ENCODE results near the gene ERBB4. TPM values are rescaled to one million over a fixed set of nuclear protein-coding genes. Genes with fewer than 3 reads are reported as not detected.
"Not testable (repeated sequence)": the region's sequence is repeated elsewhere in the genome, so short reads cannot be mapped to it uniquely, and the experiment has no call there.

ERBB4 gene
- total RNA-seq, 1 donor from 2014 or later, result 17.8 TPM

DNA sequence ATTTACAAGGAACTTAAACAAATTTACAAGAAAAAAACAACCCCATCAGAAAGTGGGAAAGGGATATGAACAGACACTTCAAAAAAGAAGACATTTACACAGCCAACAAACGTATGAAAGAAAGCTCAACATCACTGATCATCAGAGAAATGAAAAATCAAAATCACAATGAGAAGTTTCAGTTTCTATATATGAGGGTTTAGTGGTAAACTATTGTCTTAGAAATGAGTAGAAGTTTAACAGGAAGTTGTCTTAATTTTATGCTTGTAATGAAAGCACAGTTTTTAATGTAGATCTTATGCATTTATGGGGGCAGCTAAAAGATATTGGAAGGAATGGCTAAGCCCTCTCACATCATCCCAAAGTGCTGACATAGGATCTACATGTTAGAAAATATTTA lies 325.4 kb downstream of the ERBB4 start:
- no peak for DNase-seq

DNA sequence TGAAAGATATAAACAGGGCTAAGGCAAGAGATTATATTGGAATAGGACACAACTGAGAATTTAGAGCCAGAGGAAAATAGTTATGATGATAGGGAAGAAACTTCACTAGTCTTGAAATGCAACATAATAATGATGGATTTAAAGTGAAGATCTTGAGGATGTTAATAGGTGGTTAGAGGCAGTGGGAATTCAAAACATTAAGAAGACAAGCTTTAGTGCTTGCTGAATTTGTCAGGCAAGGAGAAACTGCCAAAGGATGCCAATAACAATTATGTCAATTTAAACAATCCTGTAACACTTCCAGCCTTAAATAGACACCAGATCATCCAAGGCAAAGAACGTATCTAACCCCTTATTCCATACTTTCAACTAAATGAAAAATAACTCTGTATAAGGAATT lies 330.1 kb downstream of the ERBB4 start:
- DNase-seq, result no peak

DNA sequence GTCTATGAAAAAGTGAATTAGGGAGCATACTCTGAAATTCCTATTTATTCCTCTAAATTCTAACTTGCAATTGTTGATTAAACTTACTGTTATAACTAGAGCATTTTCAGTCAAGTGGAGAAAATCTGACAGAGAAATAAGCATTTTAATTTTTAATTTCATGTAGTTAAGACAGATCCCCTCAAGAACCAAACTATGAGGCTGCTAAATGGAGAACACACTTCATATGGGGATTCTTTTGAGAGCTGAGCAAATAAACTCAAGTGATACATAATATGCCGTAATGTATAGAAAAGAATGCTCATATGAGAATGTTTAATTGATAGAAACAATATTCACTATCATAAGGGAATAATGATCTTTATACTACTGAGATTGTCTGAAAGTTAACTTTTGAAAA lies 340.8 kb downstream of the ERBB4 start:
- no peak for DNase-seq

GRCh38 chr2:212195626-212196025 lies 343.0 kb downstream of the ERBB4 start:
- DNase-seq, result peak; percentile 20

DNA sequence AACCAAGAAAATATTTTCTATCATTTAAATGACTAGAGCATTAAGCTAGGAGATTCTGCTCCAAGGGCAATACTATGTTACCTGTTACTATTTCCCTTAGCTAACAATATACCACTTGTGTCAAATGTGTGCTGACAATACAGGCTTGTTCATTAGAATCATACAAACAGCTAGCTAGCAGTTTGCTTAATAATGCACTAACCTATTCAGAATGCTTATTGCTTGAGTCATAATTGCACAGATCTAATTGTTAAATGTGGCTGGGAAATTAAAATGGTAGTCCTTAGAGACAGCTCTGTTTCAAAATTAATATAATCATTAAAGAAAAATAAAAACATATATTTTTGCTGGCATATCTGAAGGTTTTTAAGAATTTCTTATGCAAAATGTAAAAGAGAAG lies 344.2 kb downstream of the ERBB4 start:
- no peak for DNase-seq

GRCh38 chr2:212193803-212194202 lies 344.8 kb downstream of the ERBB4 start:
- no peak for DNase-seq

DNA sequence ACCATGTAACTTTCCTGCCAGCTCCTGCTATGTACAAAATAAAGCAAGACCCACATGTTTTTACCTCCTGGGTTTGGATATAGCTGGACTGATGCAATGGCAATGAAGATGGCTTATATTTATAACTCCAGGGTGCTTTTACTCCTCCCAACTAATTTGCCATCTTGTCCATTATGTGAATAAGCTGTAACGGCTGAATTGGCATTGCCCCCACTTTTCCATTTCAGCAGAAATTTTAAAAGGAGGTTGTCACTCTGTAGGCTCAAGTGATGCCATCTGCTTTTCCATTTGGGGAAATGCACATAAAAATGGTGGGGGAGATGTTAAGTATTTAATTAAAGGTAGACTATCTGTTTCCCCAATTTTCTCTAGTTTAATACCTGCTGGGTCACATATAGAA lies 345.5 kb downstream of the ERBB4 start:
- DNase-seq, result no peak

GRCh38 chr2:212191438-212191837 lies 347.2 kb downstream of the ERBB4 start:
- not testable (repeated sequence) for DNase-seq

DNA sequence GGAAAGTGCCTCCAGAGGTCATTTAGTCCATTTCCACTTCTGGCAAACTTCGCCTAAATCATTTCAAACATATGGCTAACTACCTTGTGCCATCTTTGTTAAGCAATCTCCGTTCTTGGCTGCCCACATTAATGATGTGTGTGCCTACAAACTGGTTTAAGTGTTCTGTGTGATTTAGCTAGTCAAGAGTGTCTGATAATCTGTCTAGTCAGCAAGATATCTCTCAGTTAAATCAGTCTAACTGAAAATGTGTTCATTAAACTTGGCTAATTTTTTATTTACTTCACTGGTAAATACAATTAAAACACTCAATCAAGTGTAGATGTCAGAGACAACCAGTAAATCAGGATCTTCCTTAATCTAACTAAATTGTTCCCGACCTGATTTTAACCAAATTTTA lies 352.4 kb downstream of the ERBB4 start:
- DNase-seq, result no peak

GRCh38 chr2:212181646-212182045 lies 357.0 kb downstream of the ERBB4 start:
- no peak for DNase-seq

DNA sequence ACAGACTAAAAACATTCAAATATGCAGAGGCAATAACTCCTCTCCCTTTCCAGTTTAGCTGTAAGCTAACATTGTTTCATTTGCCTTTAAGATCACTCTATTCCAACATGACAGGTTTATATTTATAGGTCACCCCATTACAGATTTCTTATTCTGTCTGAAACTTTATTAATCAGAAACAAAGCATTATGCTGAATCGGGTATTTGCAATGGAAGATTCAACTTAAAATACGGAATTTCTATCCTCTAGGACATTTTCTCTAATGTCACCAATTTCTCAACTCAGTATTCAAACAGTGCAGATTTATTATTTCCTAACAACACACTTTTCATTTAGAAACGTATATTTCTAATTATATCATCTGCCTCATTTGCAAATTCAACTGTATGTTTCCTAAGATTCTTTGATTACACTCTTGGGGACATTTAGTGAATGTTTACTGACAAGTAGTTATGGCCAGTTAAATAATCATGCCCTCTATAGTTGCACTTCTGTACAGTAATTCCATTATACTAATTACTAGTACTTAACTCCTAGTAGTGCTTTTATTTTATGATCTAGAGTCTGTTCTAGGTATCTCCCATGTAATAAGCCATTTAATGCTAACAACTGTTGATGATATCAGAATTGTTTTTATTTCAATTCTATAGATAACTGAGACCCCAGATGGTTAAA lies 358.1 kb downstream of the ERBB4 start:
- no peak for DNase-seq

DNA sequence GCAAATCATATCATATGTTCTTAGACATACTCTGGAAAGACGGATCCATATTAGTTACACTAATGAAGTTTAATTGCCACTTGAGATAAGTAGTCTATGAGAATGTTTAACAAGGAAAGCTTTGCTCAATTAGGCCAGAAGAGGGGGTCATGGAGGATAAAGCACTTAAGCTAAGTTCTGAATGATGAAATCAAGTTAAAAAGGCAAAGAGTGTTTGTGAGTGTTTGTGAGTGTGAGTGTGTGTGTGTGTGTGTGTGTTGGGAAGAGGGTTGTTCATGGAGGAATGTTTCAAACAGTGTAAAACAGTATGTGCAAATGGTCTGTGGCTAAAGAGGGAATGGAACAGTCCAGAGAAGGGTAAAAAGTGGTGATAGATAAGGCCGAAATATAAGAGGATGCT lies 360.9 kb downstream of the ERBB4 start:
- DNase-seq, result no peak

GRCh38 chr2:212176151-212176550 lies 362.5 kb downstream of the ERBB4 start:
- DNase-seq, result peak; percentile 61

DNA sequence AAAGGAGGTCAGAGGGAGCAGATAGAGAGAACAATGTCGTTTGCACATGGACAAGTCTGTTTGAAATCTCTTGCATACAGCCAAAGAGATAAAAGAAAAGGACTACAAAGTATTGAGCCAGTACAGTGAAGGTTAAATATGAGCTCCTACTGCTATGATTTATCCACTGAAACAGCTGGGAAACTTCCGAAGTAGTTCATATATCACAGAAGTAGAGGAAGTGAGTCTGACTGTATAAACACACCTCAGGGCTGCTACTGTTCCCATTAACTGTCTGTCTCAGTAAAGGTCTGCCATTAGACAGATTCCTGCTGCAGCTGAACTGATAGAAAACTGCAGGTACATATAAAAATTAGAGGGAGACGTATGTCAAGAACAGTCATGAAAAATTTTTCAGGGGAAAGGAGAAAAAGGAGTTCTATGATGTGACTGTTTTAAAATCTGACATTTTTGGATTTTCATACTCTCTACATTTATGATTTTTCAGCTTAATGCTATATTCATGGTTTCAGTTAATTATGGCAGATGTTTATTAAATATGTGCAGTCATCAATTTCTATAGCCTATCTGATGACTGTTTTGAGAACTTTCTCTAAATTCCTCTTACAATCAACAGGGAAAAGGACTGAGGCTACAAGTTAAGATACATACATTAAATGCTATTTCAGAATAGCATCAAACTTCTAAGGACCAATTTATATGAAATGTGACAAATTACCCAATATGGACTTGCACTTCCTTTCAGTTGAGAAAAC lies 364.7 kb downstream of the ERBB4 start:
- DNase-seq, result peak; percentile 9

DNA sequence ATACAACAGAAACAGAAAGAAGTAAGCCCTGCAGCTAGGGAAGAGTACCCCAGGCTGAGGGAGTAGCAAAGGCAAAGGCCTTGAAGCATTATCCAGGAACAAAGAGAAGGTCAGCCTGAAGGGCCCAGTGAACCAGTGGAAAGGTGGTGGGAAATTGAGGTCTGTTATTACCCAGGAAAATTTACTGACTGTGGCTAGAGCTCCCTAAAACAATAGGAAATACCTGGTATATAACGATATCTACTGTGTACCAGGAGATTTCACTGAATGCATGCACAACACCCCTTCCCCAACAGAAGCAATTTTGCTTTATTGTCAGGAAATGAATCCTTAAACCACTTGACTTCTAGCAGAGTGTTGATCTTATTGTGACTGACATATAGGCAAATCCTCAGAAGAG lies 365.3 kb downstream of the ERBB4 start:
- no peak for DNase-seq

GRCh38 chr2:212170382-212170781 lies 368.2 kb downstream of the ERBB4 start:
- no peak for DNase-seq

- no peak for DNase-seq
These were observed 380.5 kb downstream of the ERBB4 start for GRCh38 chr2:212158081-212158480.

DNA sequence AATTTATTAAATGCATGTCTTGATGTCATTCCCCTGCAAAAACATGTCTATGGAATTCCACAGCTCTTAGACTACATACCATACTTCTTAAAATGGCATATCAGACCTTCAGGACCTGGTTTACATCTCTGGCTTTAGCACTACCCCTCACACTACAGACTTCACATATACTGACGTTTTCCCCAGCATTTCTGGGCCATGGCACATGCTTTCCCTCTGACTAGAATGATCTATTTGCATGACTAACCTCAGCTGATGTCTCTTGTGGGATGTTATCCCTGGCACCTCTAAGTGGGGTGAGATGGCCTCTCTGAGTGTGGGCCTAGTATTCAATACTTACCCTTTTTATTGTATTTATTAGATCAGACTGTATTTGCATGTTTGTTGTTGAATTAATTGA lies 381.6 kb downstream of the ERBB4 start:
- no peak for DNase-seq

DNA sequence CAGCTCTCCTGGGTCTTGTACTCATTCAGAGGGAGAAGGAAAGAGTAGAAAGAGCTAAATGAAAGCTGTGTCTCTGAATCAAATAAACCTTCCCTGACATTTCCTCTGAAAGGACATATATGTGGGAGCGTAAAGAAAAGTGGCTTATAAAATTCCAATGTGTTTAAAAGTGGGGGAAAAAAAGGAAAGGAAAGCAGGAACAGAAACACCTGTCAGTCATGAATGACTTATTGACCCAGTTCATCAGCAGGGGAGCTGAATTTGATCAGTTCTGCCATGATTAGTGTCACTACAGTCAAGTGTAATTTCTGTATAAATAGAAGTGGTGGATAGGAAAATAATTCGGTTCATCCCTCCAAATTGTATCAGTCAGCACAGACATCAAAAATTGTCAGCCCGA lies 382.5 kb downstream of the ERBB4 start:
- DNase-seq, result no peak

DNA sequence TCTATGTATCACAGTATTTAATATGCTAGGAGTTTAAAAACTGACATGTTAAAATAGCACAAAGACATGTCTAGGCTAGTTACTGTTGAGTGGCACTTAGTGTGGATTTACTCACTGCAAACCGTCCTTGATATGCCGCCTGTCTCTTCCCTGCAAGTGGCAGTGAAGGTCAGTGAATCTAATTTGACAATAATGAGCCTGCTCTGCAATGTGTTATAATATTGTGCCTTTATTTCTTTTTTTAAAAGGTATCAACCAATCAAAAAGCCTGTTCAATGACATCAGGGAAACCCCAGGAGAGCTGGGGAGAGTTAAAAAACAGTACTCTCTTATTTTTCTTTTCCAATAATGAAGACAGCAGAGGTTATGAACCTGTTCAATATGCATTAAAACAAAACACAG lies 384.1 kb downstream of the ERBB4 start:
- DNase-seq, result peak; percentile 27

- no peak for DNase-seq
These were observed 384.7 kb downstream of the ERBB4 start for GRCh38 chr2:212153923-212154322.

- peak; percentile 41 for DNase-seq
These were observed 390.6 kb downstream of the ERBB4 start for GRCh38 chr2:212147921-212148513.

GRCh38 chr2:212146416-212146815 lies 392.2 kb downstream of the ERBB4 start:
- DNase-seq, result no peak

GRCh38 chr2:212145121-212145520 lies 393.5 kb downstream of the ERBB4 start:
- DNase-seq, result no peak

Data from tongue (tissue), 2 donors.